ENCODE measurements around the gene MPHOSPH9.
"Not testable (repeated sequence)": the region's sequence is repeated elsewhere in the genome, so short reads cannot be mapped to it uniquely, and the experiment has no call there.

The MPHOSPH9 gene

DNA sequence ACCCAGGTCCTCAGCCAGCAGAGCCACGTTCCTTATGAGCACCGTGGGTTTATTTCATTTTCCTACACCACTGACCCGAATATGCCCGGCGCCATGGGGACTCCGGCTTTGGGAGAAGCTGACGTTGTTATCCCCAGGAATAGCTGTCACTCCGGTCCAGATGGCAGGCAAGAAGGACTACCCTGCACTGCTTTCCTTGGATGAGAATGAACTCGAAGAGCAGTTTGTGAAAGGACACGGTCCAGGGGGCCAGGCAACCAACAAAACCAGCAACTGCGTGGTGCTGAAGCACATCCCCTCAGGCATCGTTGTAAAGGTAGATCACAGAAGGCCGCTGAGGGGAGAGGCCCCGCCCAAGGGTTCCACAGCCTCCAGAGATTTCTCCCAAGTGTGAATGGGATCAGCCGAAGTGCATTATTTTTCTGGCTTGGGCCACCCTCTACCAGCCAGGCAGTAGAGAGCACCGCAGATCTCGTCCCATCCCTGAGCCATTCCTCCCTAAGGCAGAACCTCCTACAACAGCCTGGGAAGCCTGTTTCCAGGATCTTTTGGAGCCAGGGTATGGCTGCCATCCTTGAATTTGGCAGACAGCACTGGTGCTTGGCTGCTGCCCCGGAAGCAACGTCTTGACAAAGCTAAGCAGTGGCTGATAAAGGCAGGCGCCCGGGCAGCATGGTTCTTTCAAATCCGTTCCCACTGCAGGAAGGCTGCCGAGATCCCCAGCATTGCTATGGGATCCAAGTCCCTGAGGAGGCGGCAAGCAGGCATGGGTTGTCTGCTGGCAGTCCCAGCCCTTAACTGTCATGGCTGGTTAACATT is 20.9 kb upstream of the MPHOSPH9 start:
- DNase-seq: no peak

DNA sequence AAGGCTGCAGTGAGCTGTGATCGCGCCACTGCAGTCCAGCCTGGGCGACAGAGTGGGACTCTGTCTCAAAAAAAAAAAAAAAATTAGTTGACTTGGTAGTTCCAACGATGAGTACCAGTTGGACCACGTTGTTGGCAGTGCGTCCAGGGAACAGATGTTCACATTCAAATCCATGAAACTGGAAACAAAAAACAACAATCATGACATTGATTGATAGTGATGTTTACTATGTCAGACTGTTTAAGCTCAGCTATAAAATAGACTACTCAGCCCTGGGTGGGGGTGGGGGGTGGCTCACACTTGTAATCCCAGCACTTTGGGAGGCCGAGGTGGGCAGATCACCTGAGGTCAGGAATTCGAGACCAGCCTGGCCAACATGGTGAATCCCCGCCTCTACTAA is 19.4 kb upstream of the MPHOSPH9 start:
- DNase-seq: not testable (repeated sequence)

DNA sequence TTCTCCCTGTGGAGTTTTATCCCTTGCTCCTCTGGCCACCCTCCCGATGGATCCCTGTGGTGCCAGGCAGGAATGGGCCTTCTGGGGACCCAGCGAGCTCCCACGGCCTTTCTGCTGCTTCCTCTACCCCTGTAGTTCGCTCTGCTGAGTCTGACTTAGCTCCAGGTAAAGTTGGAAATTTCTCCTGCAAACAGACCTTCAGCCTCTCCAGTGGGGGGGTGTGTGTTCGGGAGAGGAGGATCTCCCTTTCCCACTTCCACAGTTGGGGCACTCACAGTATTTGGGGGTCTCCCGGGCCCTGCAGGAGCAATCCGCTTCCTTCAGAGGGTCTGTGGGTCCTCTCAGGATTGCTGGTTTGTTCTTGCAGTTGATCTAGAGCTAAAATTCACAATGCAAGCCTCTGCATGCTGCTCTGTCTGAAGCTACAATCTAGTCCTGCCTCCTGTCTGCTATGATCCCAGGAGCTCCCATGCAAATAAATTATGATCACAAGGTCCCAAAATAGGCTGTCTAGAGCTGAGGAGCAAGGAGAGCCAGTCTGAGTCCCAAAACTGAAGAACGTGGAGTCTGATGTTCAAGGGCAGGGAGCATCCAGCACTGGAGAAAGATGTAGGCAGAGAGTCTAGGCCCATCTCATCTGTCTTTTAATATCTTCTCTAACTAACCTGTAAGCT is 18.6 kb upstream of the MPHOSPH9 start:
- no peak for DNase-seq

DNA sequence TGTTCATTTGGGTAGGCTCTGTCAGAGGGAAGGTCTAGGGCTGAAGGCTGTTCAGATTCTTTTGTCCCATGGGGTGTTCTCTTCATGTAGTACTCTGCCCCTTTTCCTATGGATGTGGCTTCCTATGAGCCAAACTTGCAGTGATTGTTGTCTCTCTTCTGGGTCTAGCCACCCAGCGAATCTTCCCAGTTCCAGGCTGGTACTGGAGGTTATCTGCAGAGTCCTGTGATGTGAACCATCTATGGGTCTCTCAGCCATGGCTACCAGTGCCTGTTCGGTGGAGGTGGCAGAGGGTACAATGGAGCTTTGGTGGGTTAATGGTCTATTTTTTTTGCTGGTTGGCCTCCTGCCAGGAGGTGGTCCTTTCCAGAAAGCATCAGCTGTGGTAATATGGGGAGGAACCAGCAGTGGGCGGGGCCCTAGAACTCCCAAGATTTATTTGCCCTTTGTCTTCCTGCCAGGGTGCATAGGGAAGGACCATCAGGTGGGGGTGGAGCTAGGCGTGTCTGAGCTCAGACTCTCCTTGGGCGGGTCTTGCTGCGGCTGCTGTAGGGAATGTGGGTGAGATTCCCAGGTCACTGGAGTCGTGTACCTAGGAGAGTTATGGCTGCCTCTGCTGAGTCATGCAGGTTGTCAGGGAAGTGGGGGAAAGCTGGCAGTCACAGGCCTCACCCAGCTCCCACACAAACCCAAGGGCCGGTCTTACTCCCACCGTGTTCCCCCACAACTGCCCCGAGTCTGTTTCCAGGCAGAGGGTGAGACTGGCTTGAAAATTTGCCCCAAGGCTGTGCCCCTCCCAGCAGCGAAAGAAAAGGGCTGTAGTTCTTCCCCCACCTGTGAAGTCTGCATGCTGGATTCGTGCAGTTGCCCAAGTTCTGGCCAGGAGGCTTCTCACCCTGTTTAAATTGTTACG is 17.8 kb upstream of the MPHOSPH9 start:
- DNase-seq: peak; percentile 34

DNA sequence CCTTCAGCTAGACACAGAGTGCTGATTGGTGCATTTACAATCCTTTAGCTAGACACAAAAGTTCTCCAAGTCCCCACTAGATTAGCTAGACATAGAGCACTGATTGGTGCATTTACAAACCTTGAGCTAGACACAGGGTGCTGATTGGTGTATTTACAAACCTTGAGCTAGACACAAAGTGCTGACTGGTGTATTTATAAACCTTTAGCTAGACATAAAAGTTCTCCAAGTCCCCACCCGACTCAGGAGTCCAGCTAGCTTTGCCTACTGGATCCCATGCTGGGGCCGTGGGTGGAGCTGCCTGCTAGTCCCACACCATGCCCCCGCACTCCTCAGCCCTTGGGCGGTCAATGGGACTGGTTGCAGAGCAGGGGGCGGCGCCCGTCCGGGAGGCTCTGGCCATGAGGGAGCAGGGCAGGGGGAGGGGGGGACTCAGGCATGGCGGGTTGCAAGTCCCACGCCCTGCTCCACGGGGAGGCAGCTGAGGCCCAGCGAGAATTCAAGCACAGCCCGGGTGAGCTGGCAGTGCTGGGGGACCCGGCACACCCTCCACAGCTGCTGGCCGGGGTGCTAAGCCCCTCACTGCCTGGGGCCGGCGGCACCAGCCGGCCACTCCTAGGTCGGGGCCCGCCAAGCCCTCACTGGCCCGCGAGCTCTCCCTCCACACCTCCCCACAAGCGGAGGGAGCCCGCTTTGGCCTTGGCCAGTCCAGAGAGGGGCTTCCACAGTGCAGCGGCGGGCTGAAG is 16.2 kb upstream of the MPHOSPH9 start:
- not testable (repeated sequence) for DNase-seq

DNA sequence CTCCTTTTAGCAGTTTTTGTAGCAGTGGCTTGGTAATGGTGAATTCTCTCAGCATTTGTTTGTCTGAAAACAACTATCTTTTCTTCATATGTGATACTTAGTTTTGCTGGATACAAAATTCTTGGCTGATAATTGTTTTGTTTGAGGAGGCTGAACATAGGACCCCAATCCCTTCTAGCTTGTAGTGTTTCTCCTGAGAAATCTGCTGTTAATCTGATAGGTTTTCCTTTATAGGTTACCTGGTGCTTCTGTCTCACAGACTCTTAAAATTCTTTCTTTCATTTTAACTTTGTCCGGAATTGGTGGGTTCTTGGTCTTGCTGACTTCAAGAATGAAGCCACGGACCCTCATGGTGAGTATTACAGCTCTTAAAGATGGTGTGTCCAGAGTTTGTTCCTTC is 15.2 kb upstream of the MPHOSPH9 start:
- DNase-seq: not testable (repeated sequence)

DNA sequence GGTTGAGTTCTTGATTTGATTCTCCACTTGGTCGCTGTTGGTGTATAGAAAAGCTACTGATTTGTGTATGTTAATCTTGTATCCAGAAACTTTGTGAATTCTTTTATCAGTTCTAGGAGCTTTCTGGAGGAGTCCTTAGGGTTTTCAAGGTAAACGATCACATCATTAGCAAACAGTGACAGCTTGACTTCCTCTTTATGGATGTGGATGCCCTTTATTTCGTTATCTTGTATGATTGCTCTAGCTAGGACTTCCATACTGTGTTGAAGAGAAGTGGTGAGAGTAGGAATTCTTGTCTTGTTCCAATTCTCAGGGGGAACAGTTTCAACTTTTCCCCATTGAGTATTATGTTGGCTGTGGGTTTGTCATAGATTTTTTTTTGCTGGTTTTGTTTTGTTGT is 12.7 kb upstream of the MPHOSPH9 start:
- DNase-seq: no peak

DNA sequence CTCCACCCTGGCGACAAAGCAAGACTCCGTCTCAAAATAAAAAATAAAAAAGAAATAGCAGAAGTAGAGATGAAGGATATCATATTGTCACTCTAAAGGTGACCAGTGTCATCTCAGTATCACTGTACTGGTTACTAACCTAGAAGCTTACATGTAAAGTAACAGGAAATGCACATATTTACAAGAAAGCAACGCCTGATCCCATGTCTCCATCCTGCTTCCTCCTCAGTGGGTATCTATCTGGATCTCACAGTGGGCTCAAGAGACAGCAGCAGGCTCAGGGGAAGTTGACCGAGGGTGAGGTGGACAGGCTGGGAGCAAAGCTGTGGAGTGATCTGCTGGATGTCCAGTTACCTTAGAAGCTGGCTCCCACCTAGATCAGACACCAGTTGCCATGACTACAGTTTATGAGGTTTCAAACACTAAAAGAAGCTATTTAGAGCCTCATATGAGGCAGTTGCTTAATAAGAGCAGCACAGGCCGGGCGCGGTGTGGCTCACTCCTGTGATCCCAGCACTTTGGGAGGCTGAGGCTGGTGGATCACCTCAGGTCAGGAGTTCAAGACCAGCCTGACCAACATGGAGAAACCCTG is 10.8 kb upstream of the MPHOSPH9 start:
- no peak for DNase-seq

DNA sequence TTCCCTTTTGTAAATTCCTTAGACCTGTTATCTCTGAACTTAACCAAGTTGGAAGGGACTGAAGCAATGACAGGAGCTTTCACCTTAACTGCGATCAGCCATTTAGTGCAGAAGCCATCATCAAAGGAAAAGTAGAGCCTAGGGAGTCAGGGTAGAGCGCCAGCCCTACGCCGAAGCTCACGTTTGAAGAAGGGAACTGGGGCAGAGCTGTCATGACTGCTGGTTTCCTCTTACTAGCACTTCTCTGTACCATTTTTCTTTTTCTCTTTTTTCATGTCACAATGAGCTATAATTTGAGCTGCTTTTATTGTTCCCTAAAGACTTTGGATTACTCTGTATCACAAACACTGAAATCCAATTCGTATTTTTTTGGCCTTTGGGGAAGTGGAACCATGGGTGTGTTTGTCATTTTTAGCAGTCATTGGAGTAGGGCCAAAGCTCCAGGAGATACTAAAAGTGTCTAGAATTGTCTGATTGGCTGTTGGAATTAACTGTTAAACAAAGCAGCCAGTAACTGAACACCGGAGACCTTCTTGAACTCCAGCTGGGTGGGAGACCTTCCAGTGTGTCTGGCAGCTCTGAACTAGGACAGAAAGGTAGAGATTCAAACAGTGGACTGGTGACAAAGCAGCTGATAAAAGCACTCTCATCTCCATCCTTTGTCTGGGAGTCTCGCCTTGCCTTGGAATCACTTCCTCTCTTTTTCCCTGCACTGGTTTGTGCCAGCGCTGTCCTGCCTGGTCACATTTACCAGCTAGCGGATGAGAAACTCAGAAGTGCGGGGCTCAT is 9.4 kb upstream of the MPHOSPH9 start:
- no peak for DNase-seq

DNA sequence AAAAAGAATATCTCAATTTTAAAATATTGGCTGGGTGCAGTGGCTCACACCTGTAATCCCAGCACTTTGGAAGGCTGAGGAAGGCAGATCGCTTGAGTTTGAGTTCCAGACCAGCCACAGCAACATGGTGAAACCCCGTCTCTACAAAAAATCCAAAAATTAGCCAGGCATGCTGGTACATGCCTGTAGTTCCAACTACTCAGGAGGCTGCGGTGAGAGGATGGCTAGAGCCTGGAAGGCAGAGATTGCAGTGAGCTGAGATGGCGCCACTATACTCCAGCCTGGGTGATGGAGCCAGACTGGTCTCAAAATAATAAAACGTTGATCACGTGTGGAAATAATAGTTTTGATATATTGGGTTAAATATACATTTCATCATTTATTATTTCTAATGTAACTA is 6.0 kb upstream of the MPHOSPH9 start:
- no peak for DNase-seq

DNA sequence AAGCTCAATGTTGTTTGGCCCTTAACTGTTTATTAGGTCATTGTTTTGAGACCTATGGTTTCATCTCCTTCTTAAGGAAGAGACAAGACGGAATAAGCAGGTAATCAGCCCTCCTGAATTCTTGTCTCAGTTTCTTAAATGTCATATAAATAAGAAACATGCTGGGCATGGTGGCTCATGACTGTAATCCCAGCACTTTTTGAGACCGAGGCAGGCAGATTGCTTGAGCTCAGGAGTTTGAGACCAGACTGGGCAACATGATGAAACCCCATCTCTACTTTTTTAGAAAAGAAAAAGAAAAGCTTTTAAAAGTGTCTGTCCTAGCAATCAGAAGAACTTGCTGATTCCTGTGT is 5.4 kb upstream of the MPHOSPH9 start:
- no peak for DNase-seq

DNA sequence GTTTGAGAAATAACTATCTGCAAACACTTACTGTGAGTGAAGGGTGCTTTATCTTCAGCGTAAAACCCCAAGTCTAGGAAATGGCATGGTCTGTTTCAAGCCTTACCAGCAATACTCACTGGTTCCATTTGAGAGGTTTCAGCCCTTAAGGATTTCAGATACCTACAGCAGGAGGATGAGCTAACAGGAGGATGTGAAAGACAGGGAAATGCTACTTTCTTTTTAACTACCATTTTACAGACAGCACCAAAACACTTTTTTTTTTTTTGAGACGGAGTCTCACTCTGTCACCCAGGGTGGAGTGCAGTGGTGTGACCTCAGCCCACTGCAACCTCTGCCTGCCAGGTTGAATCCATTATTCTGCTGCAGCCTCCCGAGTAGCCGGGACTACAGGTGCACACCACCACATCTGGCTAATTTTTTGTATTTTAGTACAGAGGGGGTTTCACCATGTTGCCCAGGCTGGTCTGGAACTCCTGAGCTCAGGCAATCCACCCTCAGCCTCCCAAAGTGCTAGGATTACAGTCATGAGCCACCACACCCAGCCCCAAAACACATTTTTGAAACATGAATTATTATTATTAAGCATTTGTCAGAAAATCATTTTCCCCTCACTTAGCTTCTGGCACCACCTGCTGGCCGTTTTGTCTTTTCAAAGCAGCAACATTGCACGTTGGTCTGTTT is 4.8 kb upstream of the MPHOSPH9 start:
- peak; percentile 20 for DNase-seq

DNA sequence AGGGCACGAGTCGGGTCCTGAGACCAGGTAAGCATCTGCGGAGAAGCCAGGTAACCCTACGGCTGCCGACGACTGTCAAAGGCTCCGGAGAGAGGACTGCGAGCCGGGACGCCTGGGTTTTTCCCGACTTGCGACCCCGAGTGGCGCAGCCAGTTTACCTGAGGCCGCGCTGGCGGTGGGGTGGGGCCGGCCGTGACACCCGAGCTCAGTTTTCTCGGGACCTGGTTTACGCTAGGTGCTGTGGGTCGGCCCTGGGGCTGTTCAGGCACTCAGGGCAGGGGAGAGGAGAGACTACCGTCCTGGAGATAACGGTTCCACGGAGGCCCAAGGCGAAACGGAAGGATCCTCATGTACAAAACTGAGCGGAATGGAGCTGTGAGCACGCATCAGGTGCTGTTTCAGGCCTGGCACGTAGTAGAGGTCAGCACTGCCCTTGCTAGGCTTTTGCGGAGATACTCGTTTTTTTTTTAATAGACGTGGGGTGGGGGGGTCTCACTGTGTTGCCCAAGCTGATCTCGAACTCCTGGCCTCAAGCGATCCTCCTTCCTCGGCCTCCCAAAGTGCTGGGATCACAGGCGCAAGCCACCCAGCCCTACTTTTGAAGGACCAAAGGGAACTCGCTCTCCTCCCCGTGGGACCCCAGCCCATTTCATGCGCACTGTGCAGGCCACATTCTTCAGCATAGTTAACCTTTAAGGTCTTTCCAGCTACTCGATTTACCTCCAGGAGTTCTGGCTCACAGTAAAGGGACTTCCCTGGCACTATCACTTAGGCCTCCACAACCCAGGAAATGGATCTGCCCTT is 766 bp upstream of the MPHOSPH9 start:
- DNase-seq: no peak

DNA sequence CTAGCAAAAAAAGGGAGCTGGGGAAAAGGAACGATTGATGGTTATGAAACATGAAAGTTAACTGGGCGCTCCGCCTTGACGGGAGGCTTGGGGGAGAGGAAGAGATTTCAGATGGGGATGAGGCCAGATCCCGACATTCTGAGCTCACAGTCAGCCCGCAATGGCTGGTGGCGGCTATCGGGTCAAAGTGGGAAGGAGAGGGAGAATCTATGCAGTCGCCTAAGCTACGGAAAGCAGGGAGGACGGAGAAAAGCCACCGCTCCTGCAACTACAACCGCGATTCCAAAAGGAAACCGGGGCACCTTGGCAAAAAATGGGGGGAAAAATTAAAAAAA is 502 bp downstream of the MPHOSPH9 start:
- DNase-seq: peak; percentile 68

DNA sequence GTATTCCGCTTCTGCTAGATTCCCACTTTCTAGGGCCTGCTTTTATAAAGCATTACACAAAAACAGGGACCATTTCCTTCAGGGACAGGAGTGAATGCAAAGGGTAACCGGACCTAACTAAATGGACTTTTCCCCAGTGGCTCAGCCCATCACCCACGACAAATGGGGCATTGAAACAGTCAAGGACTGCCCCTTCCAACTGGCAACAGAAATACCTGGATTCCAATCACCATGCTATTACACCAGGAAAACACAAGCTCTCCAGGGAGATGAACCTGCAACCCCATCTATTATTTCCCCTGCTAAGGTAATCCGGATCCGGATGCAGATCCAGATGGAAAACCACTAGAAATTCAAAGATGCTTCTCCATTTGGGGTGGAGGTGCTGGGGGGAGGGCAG is 1.0 kb downstream of the MPHOSPH9 start:
- DNase-seq: peak; percentile 27

DNA sequence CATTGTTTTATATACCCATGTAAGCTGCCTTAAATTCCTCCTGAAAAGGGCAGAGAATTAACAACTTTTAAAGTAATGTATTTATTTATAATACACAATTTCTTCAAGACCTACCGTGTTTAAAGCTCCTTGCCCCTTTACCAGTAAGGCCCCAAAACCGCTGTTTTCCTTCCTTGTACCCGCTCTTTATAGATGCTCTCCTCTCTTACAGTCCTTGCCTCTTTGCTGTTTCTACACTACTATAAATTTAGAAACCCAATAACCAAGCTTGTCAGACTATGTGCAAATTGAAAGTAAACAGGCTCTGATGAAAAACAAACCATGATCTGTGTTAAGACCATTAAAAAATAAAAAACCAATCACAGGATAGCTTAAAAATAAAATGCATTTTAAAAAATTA is 3.9 kb downstream of the MPHOSPH9 start:
- no peak for DNase-seq

DNA sequence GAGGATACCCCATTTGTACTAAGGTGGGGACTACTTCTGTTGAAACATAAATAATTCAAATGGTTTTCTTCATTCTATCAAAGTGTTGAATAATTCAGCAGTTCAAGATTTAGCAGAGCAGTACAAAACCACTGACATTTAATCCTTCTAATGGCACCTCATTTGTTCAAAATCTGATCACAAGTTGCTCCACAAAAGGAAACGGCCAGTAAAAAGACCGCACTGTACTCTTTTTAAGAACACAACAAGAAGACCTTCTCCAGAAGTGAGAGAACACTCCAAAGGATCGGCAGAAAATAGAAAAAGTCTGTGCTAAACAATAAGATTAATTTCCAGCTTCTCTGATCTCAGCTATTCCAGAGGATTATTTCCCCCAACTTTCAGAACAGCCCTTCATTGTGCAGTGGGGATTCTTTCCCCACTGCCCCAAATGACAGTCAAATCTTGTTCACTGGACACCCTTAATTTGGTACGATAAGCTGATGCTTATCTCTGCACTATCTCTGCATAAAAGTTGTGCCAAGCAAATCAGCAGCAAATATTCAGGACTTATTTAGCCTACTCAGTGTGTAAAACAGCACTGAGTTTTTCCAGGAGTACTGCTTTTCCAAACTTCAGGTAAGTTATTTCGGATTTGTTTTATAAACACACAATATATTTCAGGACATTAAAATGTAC is 5.2 kb downstream of the MPHOSPH9 start:
- no peak for DNase-seq

DNA sequence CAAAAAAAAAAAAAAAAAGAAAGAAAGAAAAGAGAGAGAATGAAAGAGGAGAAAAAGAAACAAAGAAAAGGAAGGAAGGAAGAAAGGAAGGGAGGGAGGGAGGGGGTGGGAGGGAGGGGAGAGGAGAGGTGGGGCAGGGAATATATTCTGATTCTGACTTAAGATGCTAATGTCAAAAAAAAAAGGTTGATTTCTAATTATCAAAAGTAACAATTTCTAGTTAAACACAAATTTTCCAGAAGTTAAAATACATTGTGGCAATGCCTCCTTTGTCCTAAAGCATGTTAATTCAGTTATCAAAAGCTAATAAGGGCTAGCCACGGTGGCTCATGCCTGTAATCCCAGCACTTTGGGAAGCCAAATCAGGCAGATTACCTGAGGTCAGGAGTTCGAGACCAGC is 7.5 kb downstream of the MPHOSPH9 start:
- DNase-seq: no peak

DNA sequence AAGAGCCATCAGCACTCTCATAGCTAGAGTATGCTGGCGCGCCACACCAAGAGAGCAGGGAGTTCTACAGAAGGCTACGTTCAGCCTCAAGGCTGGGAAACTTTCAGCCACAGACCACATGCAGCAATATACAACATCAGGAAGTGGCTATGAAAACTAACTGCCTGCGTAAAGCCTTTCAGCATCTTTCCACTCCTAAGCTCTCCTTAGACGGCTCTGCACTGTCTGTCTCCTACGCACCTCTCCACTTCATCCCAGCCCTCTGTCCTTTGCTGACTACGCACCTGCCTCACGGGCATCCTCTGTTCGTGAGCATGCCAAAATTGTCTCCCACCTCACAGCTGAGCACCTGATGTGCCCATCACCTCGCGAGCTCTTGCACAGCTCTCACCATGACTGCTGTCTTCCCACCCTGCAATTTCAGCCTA is 9.7 kb downstream of the MPHOSPH9 start:
- no peak for DNase-seq

DNA sequence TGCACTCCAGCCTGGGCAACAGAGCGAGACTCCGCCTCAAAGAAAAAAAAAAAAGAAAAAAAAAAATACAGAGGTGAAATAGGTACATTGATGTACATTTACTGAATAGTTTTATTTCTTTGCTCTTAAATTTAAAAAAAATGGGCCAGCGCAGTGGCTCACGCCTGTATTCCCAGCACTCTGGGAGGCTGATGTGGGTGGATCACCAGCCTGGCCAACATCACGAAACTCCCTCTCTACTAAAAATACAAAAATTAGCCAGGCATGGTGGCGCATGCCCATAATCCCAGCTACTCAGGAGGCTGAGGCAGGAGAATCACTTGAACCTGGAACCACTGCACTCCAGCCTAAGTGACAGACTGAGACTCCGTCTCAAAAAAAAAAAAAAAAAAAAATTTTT is 25.1 kb downstream of the MPHOSPH9 start:
- DNase-seq: not testable (repeated sequence)
